HCT116 (cell line): ENCODE results near the gene LHX1. TPM values are rescaled to one million over a fixed set of nuclear protein-coding genes. Genes with fewer than 3 reads are reported as not detected.

ENCODE experiments used
- ATAC-seq: fragments of 200-7000 bp; cut with Tn5 transposase; 2 replicates; pipeline ENCODE4 v1.9.1; 2020; ENCODE audit warnings: mild to moderate bottlenecking, moderate library complexity
- BruUV-seq: library from RNA; stranded (reverse); fragments of 400-500 nt; replicated peaks from 2 replicates; lab custom pipeline; 2021; lab: Mats Ljungman, UMichigan
- CTCF ChIA-PET: fragments of 300-600 bp; sonication (Branson Sonifier 250); formaldehyde crosslinking; loops from one replicate; lab custom pipeline; 2021; ENCODE audit warnings: antibody characterized with exemption; lab: Charles Lee
- POLR2A ChIA-PET: fragments of 300-600, 350-600 bp; sonication (Branson Sonifier 250); formaldehyde crosslinking; loops from one replicate; lab custom pipeline; 2021; ENCODE audit warnings: antibody characterized with exemption; lab: Charles Lee
- RAD21 ChIA-PET, 2 experiments: fragments of 300-600 bp; sonication (Branson Sonifier 250); formaldehyde crosslinking; loops; one replicate each; lab custom pipeline; 2023; ENCODE audit warnings: low total read pairs in 2 of 2; ENCODE audit not compliant: uncharacterized antibody in 2 of 2, unreplicated experiment in 2 of 2, low non-redundant PET in 1 of 2; lab: Charles Lee
- DNase-seq: peaks from one replicate; pipeline ENCODE4 v3.0.0-alpha.2; 2010; ENCODE audit warnings: low read depth, low spot score
- H2AFZ ChIP-seq: fragments of 200-600 bp; shearing (Covaris generic), sonication (generic); 2 replicates; pipeline ENCODE4 v1.6.1; 2017; ENCODE audit warnings: low read depth, mixed run types, mixed read lengths, antibody characterized with exemption, low read length; ENCODE audit not compliant: poor library complexity, severe bottlenecking
- H3K27ac ChIP-seq: 2 replicates; pipeline ENCODE4 v1.5.1; 2012; ENCODE audit warnings: low read depth, low read length
- H3K27me3 ChIP-seq: fragments of 200-600 bp; sonication (generic); 2 replicates; pipeline ENCODE4 v1.6.1; 2016; ENCODE audit warnings: mixed run types, low read length, mixed read lengths; ENCODE audit not compliant: insufficient read depth
- H3K36me3 ChIP-seq, 2 experiments: fragments of 200-500 bp in 1 of 2; fragments of 200-600 bp in 1 of 2; sonication (Bioruptor generic) in 1 of 2; sonication (generic) in 1 of 2; 2 replicates each; pipeline versions ENCODE4 v1.5.1 to v1.6.1; 2014 to 2016; ENCODE audit warnings: low read length in 2 of 2, inconsistent platforms in 1 of 2, mixed read lengths in 1 of 2, mixed run types in 1 of 2; ENCODE audit not compliant: insufficient read depth in 2 of 2, control insufficient read depth in 1 of 2
- H3K4me1 ChIP-seq, 2 experiments: fragments of 200-600 bp in 1 of 2; sonication (generic) in 1 of 2; 2 replicates each; pipeline versions ENCODE4 v1.5.1 to v1.6.1; 2012 to 2017; ENCODE audit warnings: low read length in 2 of 2, inconsistent platforms in 1 of 2, mild to moderate bottlenecking in 1 of 2, mixed read lengths in 1 of 2, mixed run types in 1 of 2, moderate library complexity in 1 of 2; ENCODE audit not compliant: insufficient read depth in 2 of 2, control insufficient read depth in 1 of 2
- H3K4me2 ChIP-seq: fragments of 200-600 bp; sonication (generic); 2 replicates; pipeline ENCODE4 v1.6.1; 2017; ENCODE audit warnings: mixed run types, low read length, mixed read lengths
- H3K4me3 ChIP-seq, 2 experiments: fragments of 200-600 bp in 1 of 2; sonication (generic) in 1 of 2; replicated peaks in 1 of 2; 2 replicates each; pipeline ENCODE4 v1.5.1; 2011 to 2016; ENCODE audit warnings: low read length in 2 of 2, control low read depth in 1 of 2, low read depth in 1 of 2, mild to moderate bottlenecking in 1 of 2, mixed read lengths in 1 of 2, mixed run types in 1 of 2
- H3K79me2 ChIP-seq: fragments of 200-600 bp; sonication (generic); 2 replicates; pipeline ENCODE4 v1.6.1; 2017; ENCODE audit warnings: mild to moderate bottlenecking, mixed run types, low read length, moderate library complexity, mixed read lengths; ENCODE audit not compliant: insufficient read depth
- H3K9ac ChIP-seq: fragments of 200-600 bp; sonication (generic); 2 replicates; pipeline ENCODE4 v1.6.1; 2016; ENCODE audit warnings: low read length, mixed read lengths
- H3K9me2 ChIP-seq: fragments of 200-600 bp; sonication (generic), shearing (Covaris generic); 2 replicates; pipeline ENCODE4 v1.6.1; 2017; ENCODE audit warnings: mixed run types, mild to moderate bottlenecking, moderate library complexity; ENCODE audit not compliant: insufficient read depth
- H3K9me3 ChIP-seq, 2 experiments: fragments of 200-500 bp in 1 of 2; fragments of 200-600 bp in 1 of 2; sonication (Bioruptor generic) in 1 of 2; sonication (generic) in 1 of 2; 2 replicates each; pipeline ENCODE4 v1.6.1; 2014 to 2017; ENCODE audit warnings: low read length in 2 of 2, mixed read lengths in 2 of 2, inconsistent platforms in 1 of 2, low read depth in 1 of 2, mild to moderate bottlenecking in 1 of 2, mixed run types in 1 of 2, moderate library complexity in 1 of 2; ENCODE audit not compliant: control insufficient read depth in 1 of 2, insufficient read depth in 1 of 2
- H4K20me1 ChIP-seq: fragments of 200-600 bp; sonication (generic), shearing (Covaris generic); 2 replicates; pipeline ENCODE4 v1.6.1; 2017; ENCODE audit warnings: mixed run types, mild to moderate bottlenecking, moderate library complexity; ENCODE audit not compliant: insufficient read depth
- CTCF ChIP-seq, 3 experiments: fragments of 200-600 bp in 1 of 3; sonication (generic) in 1 of 3; IDR thresholded peaks in 2 of 3; conservative IDR thresholded peaks in 1 of 3; 2 replicates each; pipeline ENCODE4 v1.5.1; 2012 to 2017; ENCODE audit warnings: low read depth in 2 of 3, low read length in 2 of 3, antibody characterized with exemption in 1 of 3, borderline replicate concordance in 1 of 3, control low read depth in 1 of 3, mild to moderate bottlenecking in 1 of 3, mixed read lengths in 1 of 3, mixed run types in 1 of 3, moderate library complexity in 1 of 3; ENCODE audit not compliant: insufficient read depth in 1 of 3
- EZH2 ChIP-seq: fragments of 200-600 bp; sonication (generic); IDR thresholded peaks from 2 replicates; pipeline ENCODE4 v1.6.1; 2017; ENCODE audit warnings: antibody characterized with exemption, mixed run types
- FOSL1 ChIP-seq: IDR thresholded peaks from 2 replicates; pipeline ENCODE4 v1.6.1; 2012; ENCODE audit warnings: low read depth
- JUND ChIP-seq: IDR thresholded peaks from 2 replicates; pipeline ENCODE4 v1.6.1; 2012
- YY1 ChIP-seq: IDR thresholded peaks from 2 replicates; pipeline ENCODE4 v1.6.1; 2011; ENCODE audit warnings: low read length, low read depth, moderate library complexity, mild to moderate bottlenecking; ENCODE audit not compliant: insufficient replicate concordance; ENCODE audit errors: extremely low read depth
- ZFX ChIP-seq: fragments of 450-650 bp; IDR thresholded peaks from 2 replicates; pipeline ENCODE4 v1.6.1; 2017
- intact Hi-C: fragments of 100-400 bp; cut with micrococcal nuclease; formaldehyde crosslinking; loops from 2 replicates; pipeline ENCODE4 v1.10.0; 2022
- total RNA-seq: library from RNA; stranded (reverse); gene quantifications from one replicate; pipeline ENCODE4 v1.2.1, GENCODE V29; 2021; ENCODE audit not compliant: unreplicated experiment
- TF ChIP-seq, protein P1 (sequence below): IDR thresholded peaks from 2 replicates; pipeline ENCODE4 v1.6.1; 2011; ENCODE audit warnings: mild to moderate bottlenecking, low read length, moderate library complexity; ENCODE audit not compliant: insufficient replicate concordance; ENCODE audit errors: extremely low read depth
- TF ChIP-seq, protein P2 (sequence below): IDR thresholded peaks from 2 replicates; pipeline ENCODE4 v1.6.1; 2012

The LHX1 gene
- total RNA-seq, 1 experiment from 2014 or later: 0.44 TPM

DNA sequence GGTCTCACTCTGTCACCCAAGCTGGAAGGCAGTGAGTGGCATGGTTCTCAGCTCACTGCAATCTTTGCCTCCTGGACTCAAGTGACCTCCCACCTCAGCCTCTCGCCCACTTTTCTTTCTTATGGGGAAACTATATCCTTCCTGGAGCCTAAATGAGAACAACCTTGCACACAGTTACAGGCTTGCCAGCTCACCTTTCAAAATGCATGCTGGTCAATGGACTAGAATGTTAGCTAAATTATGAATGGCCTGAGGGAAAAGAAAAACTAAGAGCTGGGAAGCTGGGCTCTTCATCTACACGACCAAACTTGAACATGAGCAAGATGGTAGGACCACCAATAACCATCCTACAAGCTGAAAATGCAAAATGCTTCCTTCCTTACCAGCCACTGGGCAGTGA, 10.6 kb upstream of the LHX1 start:
- TF ChIP-seq CTCF (IDR thresholded peaks at IDR 0.05 in 2 of 3, conservative IDR thresholded peaks at IDR 0.05 in 1 of 3; ENCODE audit: borderline replicate concordance in 1 of 3, insufficient read depth in 1 of 3, low read depth in 2 of 3, low read length in 2 of 3) (no peak), ZFX (no peak), EZH2 (no peak)
- ChIA-PET RAD21 (no interaction called here), POLR2A (no interaction called here), CTCF (no interaction called here)
- no peaks in the 10 kb centered on the region for H3K36me3 ChIP-seq
- no peaks in the 10 kb centered on the region for H3K79me2 ChIP-seq
- no peaks in the 10 kb centered on the region for H4K20me1 ChIP-seq
- H3K9me3 ChIP-seq: no peaks in the 10 kb centered on the region
- no peak overlapping the region for H3K9ac ChIP-seq
- H3K27ac ChIP-seq: no peak overlapping the region
- H3K4me1 ChIP-seq: peaks cover 25 to 28% of the 10 kb centered on the region in 2 experiments
- H3K4me3 ChIP-seq: no peak overlapping the region
- ATAC-seq (no peak), DNase-seq (no peak)
- H3K27me3 ChIP-seq: no peaks in the 10 kb centered on the region
- intact Hi-C loops: no loop called here
- no TSS peak for BruUV-seq
- no peaks in the 10 kb centered on the region for H3K9me2 ChIP-seq
- H3K4me2 ChIP-seq: no peak overlapping the region
- H2AFZ ChIP-seq: no peak overlapping the region

DNA sequence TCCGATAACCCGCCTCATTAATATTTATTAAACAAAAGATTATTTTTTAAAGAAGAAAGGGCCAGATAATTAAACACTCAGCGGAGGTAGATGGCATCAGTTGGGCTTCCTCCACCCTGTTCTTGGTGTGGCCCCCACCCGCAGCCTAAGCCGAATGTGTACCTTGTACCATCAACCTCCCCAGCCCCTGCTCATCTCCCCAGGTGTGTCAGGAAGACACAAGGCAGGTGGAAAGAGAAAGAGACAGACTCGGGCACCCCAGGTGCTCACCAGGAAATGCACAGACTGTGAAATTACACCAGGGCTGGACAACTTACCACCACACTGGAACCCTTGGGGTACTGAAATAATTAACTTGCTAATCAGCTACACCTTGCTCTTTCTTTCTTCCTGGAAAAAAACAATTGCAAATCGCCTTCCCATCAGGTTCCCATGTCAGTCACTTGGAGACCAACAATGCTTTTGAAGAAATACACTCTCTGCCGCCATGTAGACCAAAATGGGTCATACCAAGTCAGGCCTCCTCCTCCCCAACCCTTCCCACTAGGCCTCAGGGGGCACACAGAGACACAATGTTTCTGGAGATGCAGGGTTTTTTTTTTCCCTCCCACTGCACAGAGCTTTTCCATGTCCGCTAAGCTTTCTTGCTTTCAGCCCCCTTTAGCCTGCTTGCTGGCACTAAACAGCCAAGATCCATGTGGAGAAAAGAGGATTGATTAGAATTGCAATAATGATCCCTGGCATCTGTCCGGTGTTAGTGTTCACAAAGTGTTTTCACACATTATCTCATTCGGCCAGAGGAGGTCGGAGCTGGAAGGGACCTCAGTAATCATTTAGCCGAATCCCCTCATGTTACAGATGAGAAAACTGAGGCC, 8.6 kb upstream of the LHX1 start:
- no peak for ATAC-seq
- no peaks in the 10 kb centered on the region for H3K27me3 ChIP-seq
- intact Hi-C loops: no loop called here
- DNase-seq: no peak
- H4K20me1 ChIP-seq: no peaks in the 10 kb centered on the region
- H3K4me3 ChIP-seq: no peak overlapping the region
- no peak overlapping the region for H3K9ac ChIP-seq
- peaks cover 6 to 8% of the 10 kb centered on the region in 2 experiments for H3K4me1 ChIP-seq
- H3K27ac ChIP-seq: no peak overlapping the region
- no peaks in the 10 kb centered on the region for H3K36me3 ChIP-seq
- H3K9me3 ChIP-seq: no peaks in the 10 kb centered on the region
- H3K9me2 ChIP-seq: no peaks in the 10 kb centered on the region
- H3K4me2 ChIP-seq: no peak overlapping the region
- BruUV-seq: no TSS peak
- CTCF ChIA-PET: no interaction called here
- RAD21 ChIA-PET: no interaction called here
- TF ChIP-seq JUND (no peak), FOSL1 (no peak), YY1 (no peak)
- TF ChIP-seq, protein P1, sequence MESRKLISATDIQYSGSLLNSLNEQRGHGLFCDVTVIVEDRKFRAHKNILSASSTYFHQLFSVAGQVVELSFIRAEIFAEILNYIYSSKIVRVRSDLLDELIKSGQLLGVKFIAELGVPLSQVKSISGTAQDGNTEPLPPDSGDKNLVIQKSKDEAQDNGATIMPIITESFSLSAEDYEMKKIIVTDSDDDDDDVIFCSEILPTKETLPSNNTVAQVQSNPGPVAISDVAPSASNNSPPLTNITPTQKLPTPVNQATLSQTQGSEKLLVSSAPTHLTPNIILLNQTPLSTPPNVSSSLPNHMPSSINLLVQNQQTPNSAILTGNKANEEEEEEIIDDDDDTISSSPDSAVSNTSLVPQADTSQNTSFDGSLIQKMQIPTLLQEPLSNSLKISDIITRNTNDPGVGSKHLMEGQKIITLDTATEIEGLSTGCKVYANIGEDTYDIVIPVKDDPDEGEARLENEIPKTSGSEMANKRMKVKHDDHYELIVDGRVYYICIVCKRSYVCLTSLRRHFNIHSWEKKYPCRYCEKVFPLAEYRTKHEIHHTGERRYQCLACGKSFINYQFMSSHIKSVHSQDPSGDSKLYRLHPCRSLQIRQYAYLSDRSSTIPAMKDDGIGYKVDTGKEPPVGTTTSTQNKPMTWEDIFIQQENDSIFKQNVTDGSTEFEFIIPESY: no peak
- TF ChIP-seq, protein P2, sequence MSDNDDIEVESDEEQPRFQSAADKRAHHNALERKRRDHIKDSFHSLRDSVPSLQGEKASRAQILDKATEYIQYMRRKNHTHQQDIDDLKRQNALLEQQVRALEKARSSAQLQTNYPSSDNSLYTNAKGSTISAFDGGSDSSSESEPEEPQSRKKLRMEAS: no peak
- no peak overlapping the region for H2AFZ ChIP-seq
- H3K79me2 ChIP-seq: no peaks in the 10 kb centered on the region
- POLR2A ChIA-PET: no interaction called here
